ENCODE results near the gene PTPN7.
A peak's percentile ranks its signal among the peaks of the same experiment; 100 is the strongest.

DNA sequence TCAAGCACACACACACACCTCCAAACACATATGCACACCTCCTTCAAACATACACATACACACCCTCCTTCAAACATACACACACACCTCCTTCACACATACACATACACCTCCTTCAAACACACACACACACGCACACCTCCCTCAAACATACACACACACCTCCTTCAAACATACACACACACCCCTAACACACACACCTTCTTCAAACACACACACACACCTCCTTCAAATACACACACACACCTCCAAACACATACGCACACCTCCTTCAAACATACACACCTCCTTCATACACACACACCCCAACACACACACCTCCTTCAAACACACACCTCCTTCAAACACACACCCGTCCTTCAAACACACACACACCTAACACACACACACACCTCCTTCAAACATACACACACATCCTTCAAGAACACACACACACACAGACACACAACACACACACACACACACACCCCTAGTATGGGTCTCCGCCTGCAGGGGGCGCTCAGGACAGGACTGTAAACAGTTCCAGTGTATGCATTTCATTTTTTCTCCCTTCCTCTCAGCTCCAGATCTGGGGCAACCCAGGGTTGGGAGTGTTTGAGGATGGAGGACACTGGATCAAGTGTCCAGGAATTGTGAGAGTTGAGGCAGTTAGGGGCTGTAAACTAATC, 45.3 kb upstream of the PTPN7 start:
- TF ChIP-seq, protein P1, sequence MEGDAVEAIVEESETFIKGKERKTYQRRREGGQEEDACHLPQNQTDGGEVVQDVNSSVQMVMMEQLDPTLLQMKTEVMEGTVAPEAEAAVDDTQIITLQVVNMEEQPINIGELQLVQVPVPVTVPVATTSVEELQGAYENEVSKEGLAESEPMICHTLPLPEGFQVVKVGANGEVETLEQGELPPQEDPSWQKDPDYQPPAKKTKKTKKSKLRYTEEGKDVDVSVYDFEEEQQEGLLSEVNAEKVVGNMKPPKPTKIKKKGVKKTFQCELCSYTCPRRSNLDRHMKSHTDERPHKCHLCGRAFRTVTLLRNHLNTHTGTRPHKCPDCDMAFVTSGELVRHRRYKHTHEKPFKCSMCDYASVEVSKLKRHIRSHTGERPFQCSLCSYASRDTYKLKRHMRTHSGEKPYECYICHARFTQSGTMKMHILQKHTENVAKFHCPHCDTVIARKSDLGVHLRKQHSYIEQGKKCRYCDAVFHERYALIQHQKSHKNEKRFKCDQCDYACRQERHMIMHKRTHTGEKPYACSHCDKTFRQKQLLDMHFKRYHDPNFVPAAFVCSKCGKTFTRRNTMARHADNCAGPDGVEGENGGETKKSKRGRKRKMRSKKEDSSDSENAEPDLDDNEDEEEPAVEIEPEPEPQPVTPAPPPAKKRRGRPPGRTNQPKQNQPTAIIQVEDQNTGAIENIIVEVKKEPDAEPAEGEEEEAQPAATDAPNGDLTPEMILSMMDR (IDR thresholded peaks at IDR 0.05; ENCODE audit: insufficient read depth, low read depth, low read length), result peak; percentile 17
- TF ChIP-seq EZH2 (IDR thresholded peaks at IDR 0.05; ENCODE audit: insufficient read depth, low read length), result no peak
